ENCODE measurements around the gene MYCN. TPM values are rescaled to one million over a fixed set of nuclear protein-coding genes. Genes with fewer than 3 reads are reported as not detected.

Gene MYCN
- polyA plus RNA-seq, 3 donors, result not detected

- 100% methylated on average over 2 of the region's 5 CpGs for WGBS (ENCODE audit: insufficient coverage)
- Histone ChIP-seq H3K4me3 (replicated peaks in 1 of 3; ENCODE audit: low read depth in 2 of 3, low read length in 3 of 3) (no peak overlapping the region), H3K79me2 (ENCODE audit: insufficient read depth, low read length) (no peaks in the 10 kb centered on the region), H3K9me3 (replicated peaks in 1 of 2; ENCODE audit: control insufficient read depth in 1 of 2, insufficient read depth in 1 of 2, low read length in 2 of 2) (no peaks in the 10 kb centered on the region), H3K27me3 (ENCODE audit: control insufficient read depth in 2 of 2, insufficient read depth in 2 of 2, low read length in 2 of 2) (no peaks in the 10 kb centered on the region), H3K9ac (ENCODE audit: insufficient read depth, low read length, poor library complexity, severe bottlenecking) (no peak overlapping the region), H4K20me1 (ENCODE audit: insufficient read depth, low read length) (no peaks in the 10 kb centered on the region), H3K36me3 (replicated peaks in 1 of 2; ENCODE audit: control insufficient read depth in 1 of 2, insufficient read depth in 2 of 2, low read length in 2 of 2) (no peaks in the 10 kb centered on the region), H3K27ac (ENCODE audit: low read depth in 1 of 2, low read length in 2 of 2) (no peak overlapping the region), H3K4me1 (ENCODE audit: control insufficient read depth in 1 of 2, insufficient read depth in 2 of 2, low read length in 2 of 2) (no peaks in the 10 kb centered on the region), H2AFZ (ENCODE audit: insufficient read depth, low read depth, low read length, poor library complexity, severe bottlenecking) (no peak overlapping the region), H3K4me2 (replicated peaks; ENCODE audit: extremely low read depth, low read length, poor library complexity, severe bottlenecking) (no peak overlapping the region)
- H3K27ac Mint-ChIP-seq, result no peak overlapping the region
- no peaks in the 10 kb centered on the region for H3K4me1 Mint-ChIP-seq
- H3K36me3 Mint-ChIP-seq, result no peaks in the 10 kb centered on the region
- intact Hi-C loops (cut with micrococcal nuclease), result no loop called here
- no peak for DNase-seq
- H3K9me3 Mint-ChIP-seq, result no peaks in the 10 kb centered on the region
- TF ChIP-seq CTCF (IDR thresholded peaks at IDR 0.05), result no peak
- H3K27me3 Mint-ChIP-seq (ENCODE audit: low read depth in 3 of 3), result peaks cover 0 to 4% (median 2%) of the 10 kb centered on the region in 3 donors
- no peak overlapping the region for H3K4me3 Mint-ChIP-seq
Observed at GRCh38 chr2:15975676-15976075, 35.3 kb downstream of the MYCN start.

DNA sequence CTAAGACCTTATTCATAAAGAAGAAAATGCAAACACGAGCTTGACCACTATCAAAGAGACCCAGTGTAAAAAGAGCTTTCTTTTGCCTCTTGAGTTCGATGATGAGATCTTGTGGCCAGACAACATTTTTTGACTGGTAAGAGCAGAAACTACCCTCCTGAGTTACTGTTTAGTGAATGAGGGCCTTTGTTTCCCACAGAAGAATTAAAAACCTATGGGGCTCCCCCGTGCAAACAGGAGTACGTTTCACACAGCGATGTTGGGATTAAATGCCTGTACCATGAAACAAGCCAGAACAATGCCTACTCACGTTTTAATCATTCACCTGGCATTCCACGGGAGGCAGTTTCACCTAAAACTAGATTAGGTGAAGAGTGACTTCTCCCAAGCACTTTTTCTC, 36.0 kb downstream of the MYCN start:
- Histone ChIP-seq H3K27ac (ENCODE audit: low read depth in 1 of 2, low read length in 2 of 2) (no peak overlapping the region), H2AFZ (ENCODE audit: insufficient read depth, low read depth, low read length, poor library complexity, severe bottlenecking) (no peak overlapping the region), H3K4me2 (replicated peaks; ENCODE audit: extremely low read depth, low read length, poor library complexity, severe bottlenecking) (no peak overlapping the region), H3K9ac (ENCODE audit: insufficient read depth, low read length, poor library complexity, severe bottlenecking) (no peak overlapping the region), H3K4me1 (ENCODE audit: control insufficient read depth in 1 of 2, insufficient read depth in 2 of 2, low read length in 2 of 2) (no peaks in the 10 kb centered on the region), H3K36me3 (replicated peaks in 1 of 2; ENCODE audit: control insufficient read depth in 1 of 2, insufficient read depth in 2 of 2, low read length in 2 of 2) (no peaks in the 10 kb centered on the region), H4K20me1 (ENCODE audit: insufficient read depth, low read length) (no peaks in the 10 kb centered on the region), H3K4me3 (replicated peaks in 1 of 3; ENCODE audit: low read depth in 2 of 3, low read length in 3 of 3) (no peak overlapping the region), H3K27me3 (ENCODE audit: control insufficient read depth in 2 of 2, insufficient read depth in 2 of 2, low read length in 2 of 2) (no peaks in the 10 kb centered on the region), H3K79me2 (ENCODE audit: insufficient read depth, low read length) (no peaks in the 10 kb centered on the region), H3K9me3 (replicated peaks in 1 of 2; ENCODE audit: control insufficient read depth in 1 of 2, insufficient read depth in 1 of 2, low read length in 2 of 2) (no peaks in the 10 kb centered on the region)
- intact Hi-C loops (cut with micrococcal nuclease), result no loop called here
- no peak for DNase-seq
- Mint-ChIP-seq H3K27ac (no peak overlapping the region), H3K9me3 (no peaks in the 10 kb centered on the region), H3K4me1 (no peaks in the 10 kb centered on the region), H3K36me3 (no peaks in the 10 kb centered on the region), H3K27me3 (ENCODE audit: low read depth in 3 of 3) (peaks cover 0 to 4% (median 2%) of the 10 kb centered on the region in 3 donors), H3K4me3 (no peak overlapping the region)
- WGBS (ENCODE audit: insufficient coverage), result 100% methylated on average over 3 of the region's 7 CpGs
- no peak for TF ChIP-seq CTCF (IDR thresholded peaks at IDR 0.05)

Measured in CD14-positive monocyte (primary cell).